GM10266 (cell line): ENCODE results near the gene KCP.

Source experiments
- DNase-seq: peaks from one replicate; pipeline ENCODE4 v3.0.0; 2012; ENCODE audit errors: extremely low spot score
- CTCF ChIP-seq: IDR thresholded peaks from 2 replicates; pipeline ENCODE4 v1.5.1; 2012; ENCODE audit warnings: mild to moderate bottlenecking, low read depth; ENCODE audit not compliant: control insufficient read depth, insufficient read depth; ENCODE audit errors: missing control alignments

Gene KCP

GRCh38 chr7:128835231-128835751, 75.2 kb downstream of the KCP start:
- no peak for DNase-seq
- TF ChIP-seq CTCF: no peak

GRCh38 chr7:128833946-128834325, 76.6 kb downstream of the KCP start:
- no peak for DNase-seq

GRCh38 chr7:128833148-128833945, 77.2 kb downstream of the KCP start:
- DNase-seq: no peak
- no peak for TF ChIP-seq CTCF

More at GRCh38 chr7:128833946-128834325, 76.6 kb downstream of the KCP start:
- no peak for TF ChIP-seq CTCF

GRCh38 chr7:128832880-128833147, 77.7 kb downstream of the KCP start:
- DNase-seq: no peak
- TF ChIP-seq CTCF: no peak

GRCh38 chr7:128831994-128832879, 78.3 kb downstream of the KCP start:
- DNase-seq: no peak

GRCh38 chr7:128831178-128831993, 79.1 kb downstream of the KCP start:
- peak; percentile 69 for DNase-seq
- no peak for TF ChIP-seq CTCF

More at GRCh38 chr7:128831994-128832879, 78.3 kb downstream of the KCP start:
- TF ChIP-seq CTCF: no peak
